ENCODE results near the gene CNNM1. TPM values are rescaled to one million over a fixed set of nuclear protein-coding genes. Genes with fewer than 3 reads are reported as not detected.

CNNM1 gene
- total RNA-seq, 1 donor from 2014 or later: 2.5 TPM

DNA sequence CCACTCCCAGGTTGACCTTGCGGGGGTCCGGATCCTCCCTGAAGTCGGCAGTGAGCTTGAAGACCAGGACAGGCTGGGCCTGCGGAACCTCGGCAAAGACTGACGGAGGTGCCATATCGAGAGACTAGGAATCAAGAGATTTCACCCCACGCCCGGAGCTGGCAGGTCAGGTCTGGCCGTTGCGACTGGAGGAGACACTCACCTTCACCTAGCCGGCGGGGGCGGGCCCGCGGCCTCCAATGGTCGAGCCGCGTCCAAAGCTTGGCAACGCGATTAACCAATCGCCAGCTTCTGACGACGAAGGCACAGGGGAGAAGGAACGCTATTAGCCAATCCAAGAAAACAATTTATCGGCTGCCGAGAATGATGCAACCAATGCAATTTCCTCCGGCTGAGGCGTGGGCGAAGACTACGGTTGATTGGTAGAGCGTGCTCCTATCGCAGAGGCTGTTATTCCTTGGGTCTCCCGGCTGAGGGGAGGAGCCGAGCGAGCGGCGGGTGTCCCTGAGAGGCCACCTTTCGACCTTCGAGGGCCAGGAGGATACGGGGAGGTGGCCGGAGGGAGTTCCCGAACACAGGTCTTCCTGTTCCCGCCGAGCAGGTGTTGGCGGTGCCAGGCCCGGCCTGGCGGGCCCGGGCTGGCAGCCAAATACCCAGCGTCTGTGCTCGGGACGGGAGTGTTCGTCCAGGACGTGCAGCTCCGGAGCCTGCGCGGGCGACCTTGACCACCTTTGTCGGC, 101.5 kb downstream of the CNNM1 start, which contains the start of gene GOT1:
Gene GOT1 (minus strand): TSS at position 174 of the 739 bp plus-strand sequence. CDS start 59 bp downstream, at position 115.
- H3K36me3 Mint-ChIP-seq (ENCODE audit: low read depth, unreplicated experiment): no peaks in the 10 kb centered on the region

GRCh38 chr10:99431190-99431760, 102.1 kb downstream of the CNNM1 start:
- H2AFZ ChIP-seq (ENCODE audit: low read depth, low read length): peak overlapping the region; percentile 88
- H3K36me3 ChIP-seq (ENCODE audit: insufficient read depth, low read length): no peaks in the 10 kb centered on the region
- Mint-ChIP-seq H3K4me3 (ENCODE audit: unreplicated experiment) (peak overlapping the region; percentile 94), H3K27me3 (ENCODE audit: low read depth, unreplicated experiment) (no peaks in the 10 kb centered on the region), H3K27ac (ENCODE audit: unreplicated experiment) (peak overlapping the region; percentile 96), H3K4me1 (ENCODE audit: low read depth, unreplicated experiment) (peaks cover 11% of the 10 kb centered on the region), H3K36me3 (ENCODE audit: low read depth, unreplicated experiment) (no peaks in the 10 kb centered on the region), H3K9me3 (ENCODE audit: unreplicated experiment) (no peaks in the 10 kb centered on the region)
- peak overlapping the region; percentile 66 for H3K27ac ChIP-seq (ENCODE audit: low read depth, low read length)
- H3K27me3 ChIP-seq (ENCODE audit: insufficient read depth, low read length): no peaks in the 10 kb centered on the region
- FAIRE-seq (no peak), DNase-seq (ENCODE audit: low read depth) (peak; percentile 22)
- no peak for TF ChIP-seq EZH2 (IDR thresholded peaks at IDR 0.05; ENCODE audit: insufficient read depth, low read length)
- no peak for TF ChIP-seq CTCF (IDR thresholded peaks at IDR 0.05; ENCODE audit: insufficient read depth, low read depth, low read length)
- peak overlapping the region; percentile 87 for H3K4me2 ChIP-seq (ENCODE audit: low read length)
- H3K9ac ChIP-seq (ENCODE audit: low read length): peak overlapping the region; percentile 84
- no peaks in the 10 kb centered on the region for H3K9me3 ChIP-seq (ENCODE audit: insufficient read depth, low read depth, low read length)
- peaks cover 57% of the 10 kb centered on the region for H3K79me2 ChIP-seq (ENCODE audit: insufficient read depth, low read length)
- peaks cover 6% of the 10 kb centered on the region for H4K20me1 ChIP-seq (ENCODE audit: insufficient read depth, low read length)
- peak overlapping the region; percentile 88 for H3K4me3 ChIP-seq (ENCODE audit: insufficient read depth, low read depth, low read length)
- H3K4me1 ChIP-seq (ENCODE audit: insufficient read depth, low read length): peaks cover 10% of the 10 kb centered on the region

More for the DNA sequence above, 101.5 kb downstream of the CNNM1 start, which contains the start of gene GOT1:
- peak; percentile 67 for TF ChIP-seq EZH2 (IDR thresholded peaks at IDR 0.05; ENCODE audit: insufficient read depth, low read length)
- TF ChIP-seq CTCF (IDR thresholded peaks at IDR 0.05; ENCODE audit: insufficient read depth, low read depth, low read length): no peak
- Histone ChIP-seq H3K79me2 (ENCODE audit: insufficient read depth, low read length) (peaks cover 57% of the 10 kb centered on the region), H3K9me3 (ENCODE audit: insufficient read depth, low read depth, low read length) (no peaks in the 10 kb centered on the region), H3K27ac (ENCODE audit: low read depth, low read length) (peak within 1 kb of the TSS; percentile 67), H4K20me1 (ENCODE audit: insufficient read depth, low read length) (peaks cover 10% of the 10 kb centered on the region), H3K4me2 (ENCODE audit: low read length) (peak within 1 kb of the TSS; percentile 92), H2AFZ (ENCODE audit: low read depth, low read length) (peak within 1 kb of the TSS; percentile 88), H3K27me3 (ENCODE audit: insufficient read depth, low read length) (no peaks in the 10 kb centered on the region), H3K4me1 (ENCODE audit: insufficient read depth, low read length) (peaks cover 10% of the 10 kb centered on the region), H3K4me3 (ENCODE audit: insufficient read depth, low read depth, low read length) (peak within 1 kb of the TSS; percentile 88), H3K9ac (ENCODE audit: low read length) (peak within 1 kb of the TSS; percentile 90), H3K36me3 (ENCODE audit: insufficient read depth, low read length) (no peaks in the 10 kb centered on the region)
- no peaks in the 10 kb centered on the region for H3K27me3 Mint-ChIP-seq (ENCODE audit: low read depth, unreplicated experiment)
- peak; percentile 98 for DNase-seq (ENCODE audit: low read depth)
- peak within 1 kb of the TSS; percentile 94 for H3K4me3 Mint-ChIP-seq (ENCODE audit: unreplicated experiment)
- H3K4me1 Mint-ChIP-seq (ENCODE audit: low read depth, unreplicated experiment): peaks cover 11% of the 10 kb centered on the region
- peak; percentile 73 for FAIRE-seq
- H3K9me3 Mint-ChIP-seq (ENCODE audit: unreplicated experiment): no peaks in the 10 kb centered on the region
- H3K27ac Mint-ChIP-seq (ENCODE audit: unreplicated experiment): peak within 1 kb of the TSS; percentile 98

Measured in astrocyte (in vitro differentiated cells and primary cell).